Adrenal gland (tissue), 12 donors: ENCODE measurements around the gene TBL1XR1. TPM values are rescaled to one million over a fixed set of nuclear protein-coding genes. Genes with fewer than 3 reads are reported as not detected.
"Not testable (repeated sequence)": the region's sequence is repeated elsewhere in the genome, so short reads cannot be mapped to it uniquely, and the experiment has no call there.

Source experiments
- DNase-seq, 7 donors: peaks; one replicate each; pipeline ENCODE4 v3.0.0-alpha.2; 2019 to 2020
- H3K27ac ChIP-seq, 5 donors: fragments of 200-600 bp; sonication (generic) in 4 of 5; 1 replicate in 3 of 5; 2 replicates in 2 of 5; pipeline versions ENCODE4 v1.5.1 to v1.8.0; 2016 to 2020; ENCODE audit warnings: mild to moderate bottlenecking in 1 of 5
- H3K27me3 ChIP-seq: fragments of 200-600 bp; 2 replicates; pipeline ENCODE4 v1.8.0; 2021
- H3K36me3 ChIP-seq, 2 donors: fragments of 200-600 bp; replicated peaks in 1 of 2; 1 replicate in 1 of 2; 2 replicates in 1 of 2; pipeline versions ENCODE4 v1.5.1 to v1.8.0; 2018 to 2022
- H3K4me1 ChIP-seq, 2 donors: fragments of 200-600 bp; replicated peaks in 1 of 2; 1 replicate in 1 of 2; 2 replicates in 1 of 2; pipeline versions ENCODE4 v1.5.1 to v1.8.0; 2018 to 2021
- H3K4me3 ChIP-seq, 4 donors: fragments of 200-600 bp; sonication (generic) in 3 of 4; one replicate each; pipeline ENCODE4 v1.5.1; 2016 to 2018
- H3K9me3 ChIP-seq, 3 donors: fragments of 200-600 bp; sonication (generic) in 1 of 3; replicated peaks in 1 of 3; 1 replicate in 2 of 3; 2 replicates in 1 of 3; pipeline versions ENCODE4 v1.5.1 to v1.8.0; 2016 to 2021
- CTCF ChIP-seq, 6 experiments: fragments of 450-650 bp in 4 of 6; fragments of 200-600 bp in 2 of 6; sonication (generic) in 1 of 6; IDR thresholded peaks; 1 replicate in 5 of 6; 2 replicates in 1 of 6; pipeline versions ENCODE4 v1.5.1 to v1.8.0; 2016 to 2021; ENCODE audit warnings: antibody characterized with exemption in 6 of 6, mild to moderate bottlenecking in 2 of 6, moderate library complexity in 1 of 6
- POLR2A ChIP-seq, 2 donors: fragments of 450-650 bp; IDR thresholded peaks; one replicate each; pipeline ENCODE4 v1.6.1; 2017; ENCODE audit warnings: antibody characterized with exemption in 2 of 2, mild to moderate bottlenecking in 2 of 2, moderate library complexity in 1 of 2
- WGBS, 4 donors: extraction: QIAGEN DNeasy Blood & Tissue Kit in 2 of 4; methylation state at CpG; one replicate each; pipeline versions ENCODE4 v1.1.5 to v1.1.7; 2013 to 2017; 5-methylcytosine and 5-hydroxymethylcytosine counted together
- intact Hi-C, 2 donors: fragments of 100-400 bp; cut with DNase I; formaldehyde crosslinking; loops; one replicate each; pipeline versions ENCODE4 v1.14.1 to v1.15.0; 2022 to 2023
- polyA plus RNA-seq, 3 donors: library from polyadenylated mRNA; stranded (reverse); fragments of 200-250 nt in 2 of 3; fragments of 350-450 nt in 1 of 3; fragmentation: Illumina TruSeq in 1 of 3; extraction: RNeasy Lipid Tissue Mini Kit (QIAGEN cat#74804) in 1 of 3; gene quantifications; one replicate each; pipeline ENCODE4 v1.2.3, GENCODE V29; 2013 to 2014
- total RNA-seq, 9 donors: library from RNA; depleted of rRNA in 4 of 9; stranded (reverse); fragments of >200 nt in 4 of 9; fragments of 120-200 nt in 1 of 9; fragmentation: NEBNext Ultra II Directional in 1 of 9; extraction: Animal tissue kit (Norgen Biotek cat#: 25700) in 1 of 9; gene quantifications; one replicate each; pipeline versions ENCODE4 v1.1.0 to v1.2.4, GENCODE V29; 2013 to 2023
- donor health status: healthy with polysubstance abuse.
- donor health status: Bipolar disorder and iron deficiency.
- donor health status: DM: yes; HTN: yes; CAD: no.
- donor health status: DM: no; HTN: no; CAD: no.
- donor health status: DM: no; HTN: no; CAD: no.
- donor health status: DM: yes; HTN: yes; CAD: no.

TBL1XR1 gene
- total and polyA plus RNA-seq, 12 donors, result 17.5 to 258 (median 93.6) TPM

- Histone ChIP-seq H3K27me3 (no peaks in the 10 kb centered on the region), H3K4me3 (no peak overlapping the region), H3K4me1 (peaks cover 0 to 9% of the 10 kb centered on the region in 2 donors), H3K36me3 (no peaks in the 10 kb centered on the region), H3K27ac (no peak overlapping the region), H3K9me3 (no peaks in the 10 kb centered on the region)
- 87 to 94% (median 90%) methylated on average over 4 of the region's 4 CpGs for WGBS, 4 donors
- TF ChIP-seq CTCF (IDR thresholded peaks at IDR 0.05), result no peak
- no peak for TF ChIP-seq POLR2A (IDR thresholded peaks at IDR 0.05)
- no peak for DNase-seq
- intact Hi-C loops, result no loop called here
Measured at GRCh38 chr3:177168431-177168830, 28.9 kb downstream of the TBL1XR1 start.

GRCh38 chr3:177162742-177163141, 34.5 kb downstream of the TBL1XR1 start:
- no peaks in the 10 kb centered on the region for H3K36me3 ChIP-seq
- H3K27me3 ChIP-seq, result no peaks in the 10 kb centered on the region
- WGBS, 4 donors, result 81 to 85% (median 84%) methylated on average over 4 of the region's 4 CpGs
- H3K9me3 ChIP-seq, result no peaks in the 10 kb centered on the region
- H3K27ac ChIP-seq, result no peak overlapping the region
- H3K4me3 ChIP-seq, result no peak overlapping the region
- DNase-seq, result no peak
- H3K4me1 ChIP-seq, result peaks cover 0 to 6% of the 10 kb centered on the region in 2 donors
- TF ChIP-seq POLR2A (IDR thresholded peaks at IDR 0.05) (no peak), CTCF (IDR thresholded peaks at IDR 0.05) (no peak)
- intact Hi-C loops, result no loop called here

GRCh38 chr3:177161603-177162002, 35.7 kb downstream of the TBL1XR1 start:
- H3K4me3 ChIP-seq, intact Hi-C loops, H3K4me1 ChIP-seq, H3K27ac ChIP-seq, H3K27me3 ChIP-seq, DNase-seq, H3K36me3 ChIP-seq, H3K9me3 ChIP-seq: not testable (repeated sequence)
- WGBS, 4 donors, result 95 to 100% (median 97%) methylated on average over 2 of the region's 2 CpGs

- DNase-seq, result no peak
- no peaks in the 10 kb centered on the region for H3K36me3 ChIP-seq
- TF ChIP-seq CTCF (IDR thresholded peaks at IDR 0.05) (no peak), POLR2A (IDR thresholded peaks at IDR 0.05) (no peak)
- no peak overlapping the region for H3K27ac ChIP-seq
- H3K27me3 ChIP-seq, result no peaks in the 10 kb centered on the region
- WGBS, 4 donors, result 96 to 100% (median 98%) methylated on average over 8 of the region's 8 CpGs
- peaks cover 5 to 17% of the 10 kb centered on the region in 2 donors for H3K4me1 ChIP-seq
- H3K4me3 ChIP-seq, result no peak overlapping the region
- H3K9me3 ChIP-seq, result no peaks in the 10 kb centered on the region
- intact Hi-C loops, result no loop called here
Measured at GRCh38 chr3:177158461-177158860, 38.8 kb downstream of the TBL1XR1 start.

- DNase-seq, result no peak
- 88 to 92% (median 90%) methylated on average over 4 of the region's 4 CpGs for WGBS, 4 donors
- peaks cover 5 to 17% of the 10 kb centered on the region in 2 donors for H3K4me1 ChIP-seq
- no peaks in the 10 kb centered on the region for H3K36me3 ChIP-seq
- no peak overlapping the region for H3K4me3 ChIP-seq
- no peaks in the 10 kb centered on the region for H3K27me3 ChIP-seq
- H3K9me3 ChIP-seq, result no peaks in the 10 kb centered on the region
- TF ChIP-seq POLR2A (IDR thresholded peaks at IDR 0.05), result no peak
- no peak for TF ChIP-seq CTCF (IDR thresholded peaks at IDR 0.05)
- intact Hi-C loops, result no loop called here
- peak overlapping the region in 1 of 5 donors; percentile 21 for H3K27ac ChIP-seq
Measured at GRCh38 chr3:177157492-177157891, 39.8 kb downstream of the TBL1XR1 start.
